Spleen (tissue), 11 donors: Measurements from ENCODE around the gene OTOP1. TPM values are rescaled to one million over a fixed set of nuclear protein-coding genes. Genes with fewer than 3 reads are reported as not detected.

Source experiments
- DNase-seq: peaks from one replicate; pipeline ENCODE4 v3.0.0-alpha.2; 2020
- H3K27ac ChIP-seq, 8 donors: fragments of 200-600 bp; sonication (generic) in 7 of 8; 1 replicate in 4 of 8; 2 replicates in 4 of 8; pipeline versions ENCODE4 v1.5.0 to v1.8.0; 2016 to 2021; ENCODE audit warnings: inconsistent platforms in 4 of 8, mild to moderate bottlenecking in 4 of 8, moderate library complexity in 1 of 8
- H3K27me3 ChIP-seq, 7 donors: fragments of 200-600 bp; sonication (generic) in 6 of 7; replicated peaks in 1 of 7; 1 replicate in 4 of 7; 2 replicates in 3 of 7; pipeline versions ENCODE4 v1.5.0 to v1.8.0; 2016 to 2021; ENCODE audit warnings: inconsistent platforms in 3 of 7, mild to moderate bottlenecking in 1 of 7
- H3K36me3 ChIP-seq, 6 donors: fragments of 200-600 bp; sonication (generic) in 5 of 6; 1 replicate in 4 of 6; 2 replicates in 2 of 6; pipeline versions ENCODE4 v1.5.0 to v1.8.0; 2016 to 2021; ENCODE audit warnings: inconsistent platforms in 2 of 6
- H3K4me1 ChIP-seq, 6 donors: fragments of 200-600 bp; sonication (generic) in 5 of 6; 1 replicate in 3 of 6; 2 replicates in 3 of 6; pipeline versions ENCODE4 v1.5.0 to v1.8.0; 2016 to 2021; ENCODE audit warnings: inconsistent platforms in 3 of 6
- H3K4me3 ChIP-seq, 8 donors: fragments of 200-600 bp; sonication (generic) in 7 of 8; 1 replicate in 4 of 8; 2 replicates in 4 of 8; pipeline versions ENCODE4 v1.5.0 to v1.8.0; 2016 to 2021; ENCODE audit warnings: inconsistent platforms in 4 of 8, mild to moderate bottlenecking in 4 of 8, moderate library complexity in 2 of 8
- H3K9me3 ChIP-seq, 8 donors: fragments of 200-600 bp; sonication (generic) in 7 of 8; 1 replicate in 4 of 8; 2 replicates in 4 of 8; pipeline versions ENCODE4 v1.5.0 to v1.8.0; 2016 to 2021; ENCODE audit warnings: inconsistent platforms in 4 of 8
- CTCF ChIP-seq, 11 experiments: fragments of 200-600 bp in 7 of 11; fragments of 450-650 bp in 4 of 11; sonication (generic) in 4 of 11; IDR thresholded peaks in 8 of 11; conservative IDR thresholded peaks in 3 of 11; 1 replicate in 7 of 11; 2 replicates in 4 of 11; pipeline versions ENCODE4 v1.4.0 to v1.8.0; 2016 to 2021; ENCODE audit warnings: antibody characterized with exemption in 11 of 11, inconsistent platforms in 4 of 11, mild to moderate bottlenecking in 1 of 11
- POLR2A ChIP-seq, 3 donors: fragments of 450-650 bp; IDR thresholded peaks; one replicate each; pipeline ENCODE4 v1.5.1; 2017; ENCODE audit warnings: antibody characterized with exemption in 3 of 3, mild to moderate bottlenecking in 1 of 3
- POLR2AphosphoS5 ChIP-seq, 3 donors: sonication (generic); formaldehyde crosslinking; IDR thresholded peaks; one replicate each; pipeline ENCODE4 v1.5.1; 2017; ENCODE audit warnings: antibody characterized with exemption in 3 of 3
- WGBS, 5 donors: extraction: QIAGEN DNeasy Blood & Tissue Kit in 3 of 5; methylation state at CpG; one replicate each; pipeline versions ENCODE4 v1.1.5 to v1.1.7; 2013 to 2018; 5-methylcytosine and 5-hydroxymethylcytosine counted together
- intact Hi-C: fragments of 100-400 bp; cut with DNase I; formaldehyde crosslinking; loops from one replicate; pipeline ENCODE4 v1.15.0; 2023; ENCODE audit warnings: low total_unique reads
- polyA plus RNA-seq, 3 donors: library from polyadenylated mRNA; stranded (reverse); fragments of 200-250 nt; gene quantifications; one replicate each; pipeline ENCODE4 v1.2.1, GENCODE V29; 2013
- total RNA-seq, 7 donors: library from RNA; depleted of rRNA in 3 of 7; stranded (reverse); fragments of >200 nt in 3 of 7; fragmentation: NEBNext Ultra II Directional in 4 of 7; extraction: Animal tissue kit (Norgen Biotek cat#: 25700) in 4 of 7; gene quantifications; one replicate each; pipeline versions ENCODE4 v1.1.0 to v1.2.1, GENCODE V29; 2016 to 2021
- donor health status: healthy with polysubstance abuse.
- donor health status: DM: no; HTN: no; CAD: no; lungs with moderate emphysema.
- donor health status: DM: no; HTN: no; CAD: no.
- donor health status: Bipolar disorder and iron deficiency.
- donor health status: healthy.
- donor health status: DM: no; HTN: no; CAD: no.
- donor health status: DM: yes; HTN: yes; CAD: no.

OTOP1 gene
- total and polyA plus RNA-seq, 10 donors: not detected

- TF ChIP-seq CTCF (IDR thresholded peaks at IDR 0.05 in 8 of 11, conservative IDR thresholded peaks at IDR 0.05 in 3 of 11): no peak
- no peak for TF ChIP-seq POLR2A (IDR thresholded peaks at IDR 0.05)
- TF ChIP-seq POLR2AphosphoS5 (IDR thresholded peaks at IDR 0.05): no peak
- intact Hi-C loops: no loop called here
- WGBS, 5 donors: 95 to 99% (median 98%) methylated on average over 2 of the region's 2 CpGs
- Histone ChIP-seq H3K36me3 (peaks cover 0 to 46% (median 26%) of the 10 kb centered on the region in 6 donors), H3K4me3 (no peak overlapping the region), H3K27me3 (peaks cover 0 to 18% (median 0%) of the 10 kb centered on the region in 7 donors), H3K9me3 (peaks cover 5 to 19% (median 16%) of the 10 kb centered on the region in 8 donors), H3K27ac (no peak overlapping the region), H3K4me1 (no peaks in the 10 kb centered on the region)
- DNase-seq: no peak
These were observed 6.9 kb upstream of the OTOP1 start for GRCh38 chr4:4233610-4234009.

GRCh38 chr4:4228356-4228668 lies 1.6 kb upstream of the OTOP1 start:
- TF ChIP-seq POLR2A (IDR thresholded peaks at IDR 0.05): no peak
- no peak for TF ChIP-seq POLR2AphosphoS5 (IDR thresholded peaks at IDR 0.05)
- TF ChIP-seq CTCF (IDR thresholded peaks at IDR 0.05 in 8 of 11, conservative IDR thresholded peaks at IDR 0.05 in 3 of 11): no peak
- intact Hi-C loops: no loop called here
- no peaks in the 10 kb centered on the region for H3K36me3 ChIP-seq
- 64 to 83% (median 80%) methylated on average over 1 of the region's 1 CpG for WGBS, 5 donors
- no peak for DNase-seq
- no peak overlapping the region for H3K27ac ChIP-seq
- H3K27me3 ChIP-seq: peaks cover 0 to 71% (median 30%) of the 10 kb centered on the region in 7 donors
- peaks cover 0 to 17% (median 2%) of the 10 kb centered on the region in 6 donors for H3K4me1 ChIP-seq
- no peak overlapping the region for H3K4me3 ChIP-seq
- H3K9me3 ChIP-seq: peaks cover 1 to 11% (median 8%) of the 10 kb centered on the region in 8 donors

GRCh38 chr4:4227510-4228355 lies 1.0 kb upstream of the OTOP1 start:
- peaks cover 0 to 77% (median 30%) of the 10 kb centered on the region in 7 donors for H3K27me3 ChIP-seq
- no peaks in the 10 kb centered on the region for H3K36me3 ChIP-seq
- peaks cover 0 to 5% (median 2%) of the 10 kb centered on the region in 8 donors for H3K9me3 ChIP-seq
- no peak for DNase-seq
- no peak overlapping the region for H3K27ac ChIP-seq
- H3K4me3 ChIP-seq: no peak overlapping the region
- 9 to 16% (median 12%) methylated on average over 31 to 51 of the region's 51 CpGs for WGBS, 5 donors
- intact Hi-C loops: no loop called here
- no peak for TF ChIP-seq CTCF (IDR thresholded peaks at IDR 0.05 in 8 of 11, conservative IDR thresholded peaks at IDR 0.05 in 3 of 11)
- no peak for TF ChIP-seq POLR2AphosphoS5 (IDR thresholded peaks at IDR 0.05)
- no peak for TF ChIP-seq POLR2A (IDR thresholded peaks at IDR 0.05)
- H3K4me1 ChIP-seq: peaks cover 0 to 17% (median 2%) of the 10 kb centered on the region in 6 donors

- Histone ChIP-seq H3K4me3 (no peak overlapping the region), H3K9me3 (no peaks in the 10 kb centered on the region), H3K4me1 (peaks cover 0 to 17% (median 2%) of the 10 kb centered on the region in 6 donors), H3K27me3 (peaks cover 0 to 93% (median 30%) of the 10 kb centered on the region in 7 donors), H3K36me3 (no peaks in the 10 kb centered on the region), H3K27ac (no peak overlapping the region)
- 15 to 24% (median 18%) methylated on average over 27 to 41 of the region's 41 CpGs for WGBS, 5 donors
- TF ChIP-seq POLR2A (IDR thresholded peaks at IDR 0.05): no peak
- no peak for TF ChIP-seq CTCF (IDR thresholded peaks at IDR 0.05 in 8 of 11, conservative IDR thresholded peaks at IDR 0.05 in 3 of 11)
- no peak for TF ChIP-seq POLR2AphosphoS5 (IDR thresholded peaks at IDR 0.05)
- intact Hi-C loops: no loop called here
- no peak for DNase-seq
These were observed 669 bp downstream of the OTOP1 start for GRCh38 chr4:4225915-4226605.
